IPS-20b (cell line): ENCODE results near the gene KIF3C.

Source experiments
- H3K27ac ChIP-seq: one replicate; pipeline ENCODE4 v1.5.1; 2013; ENCODE audit warnings: low read length
- H3K27me3 ChIP-seq: 2 replicates; pipeline ENCODE4 v1.6.1; 2013; ENCODE audit warnings: mild to moderate bottlenecking, low read length, inconsistent platforms; ENCODE audit not compliant: insufficient read depth
- H3K36me3 ChIP-seq: 2 replicates; pipeline ENCODE4 v1.6.1; 2013; ENCODE audit warnings: low read depth, mild to moderate bottlenecking, inconsistent platforms, low read length, moderate library complexity; ENCODE audit not compliant: insufficient read depth
- H3K4me1 ChIP-seq: 2 replicates; pipeline ENCODE4 v1.6.1; 2013; ENCODE audit warnings: mild to moderate bottlenecking, control low read depth, inconsistent platforms, low read length, moderate library complexity; ENCODE audit not compliant: insufficient read depth
- H3K4me3 ChIP-seq: 2 replicates; pipeline ENCODE4 v1.5.1; 2013; ENCODE audit warnings: mild to moderate bottlenecking, low read length, inconsistent platforms
- H3K9ac ChIP-seq: 2 replicates; pipeline ENCODE4 v1.6.1; 2013; ENCODE audit warnings: low read depth, mild to moderate bottlenecking, inconsistent platforms, low read length, moderate library complexity
- H3K9me3 ChIP-seq: 2 replicates; pipeline ENCODE4 v1.6.1; 2013; ENCODE audit warnings: mild to moderate bottlenecking, low read depth, low read length, inconsistent platforms; ENCODE audit not compliant: insufficient read depth

The KIF3C gene

GRCh38 chr2:25881764-25882163, 100.5 kb downstream of the KIF3C start:
- Histone ChIP-seq H3K4me3 (no peak overlapping the region), H3K9me3 (no peaks in the 10 kb centered on the region), H3K4me1 (peaks cover 10% of the 10 kb centered on the region; the same call in 1 of the 2 replicates), H3K9ac (no peak overlapping the region), H3K27me3 (peaks cover 4% of the 10 kb centered on the region; the same call in 1 of the 2 replicates), H3K36me3 (no peaks in the 10 kb centered on the region), H3K27ac (no peak overlapping the region)

GRCh38 chr2:25879133-25879730, 103.1 kb downstream of the KIF3C start:
- Histone ChIP-seq H3K9ac (peak overlapping the region; percentile 77; the same call in 1 of the 2 replicates), H3K27ac (peak overlapping the region; percentile 85), H3K36me3 (peaks cover 8% of the 10 kb centered on the region; the same call in 1 of the 2 replicates), H3K4me1 (peaks cover 14% of the 10 kb centered on the region; the same call in 1 of the 2 replicates), H3K9me3 (no peaks in the 10 kb centered on the region), H3K4me3 (peak overlapping the region; percentile 75), H3K27me3 (peaks cover 4% of the 10 kb centered on the region; the same call in 1 of the 2 replicates)

- H3K4me3 ChIP-seq = peak within 1 kb of the TSS; percentile 96
- H3K4me1 ChIP-seq = peaks cover 14% of the 10 kb centered on the region; the same call in 1 of the 2 replicates
- peaks cover 9% of the 10 kb centered on the region; the same call in 1 of the 2 replicates for H3K36me3 ChIP-seq
- no peaks in the 10 kb centered on the region for H3K9me3 ChIP-seq
- H3K9ac ChIP-seq = peak within 1 kb of the TSS; percentile 93
- peak within 1 kb of the TSS; percentile 90 for H3K27ac ChIP-seq
- H3K27me3 ChIP-seq = peaks cover 4% of the 10 kb centered on the region; the same call in 1 of the 2 replicates
These were observed 103.8 kb downstream of the KIF3C start, which contains the start of gene ASXL2 for GRCh38 chr2:25878361-25879132. TSS of gene ASXL2 (minus strand) at chr2:25878487. CDS start at chr2:25878222, 265 bp downstream.

GRCh38 chr2:25877431-25878360, 104.6 kb downstream of the KIF3C start:
- H3K9ac ChIP-seq = peak overlapping the region; percentile 93
- peak overlapping the region; percentile 96 for H3K4me3 ChIP-seq
- peaks cover 14% of the 10 kb centered on the region; the same call in 1 of the 2 replicates for H3K4me1 ChIP-seq

More at GRCh38 chr2:25877431-25878360, 104.6 kb downstream of the KIF3C start:
- Histone ChIP-seq H3K9me3 (no peaks in the 10 kb centered on the region), H3K27me3 (peaks cover 4% of the 10 kb centered on the region; the same call in 1 of the 2 replicates), H3K27ac (peak overlapping the region; percentile 90), H3K36me3 (peaks cover 9% of the 10 kb centered on the region; the same call in 1 of the 2 replicates)
